Astrocyte (in vitro differentiated cells and primary cell): ENCODE measurements around the gene ARMH4.

ENCODE experiments used
- CTCF ChIP-seq: IDR thresholded peaks from 2 replicates; pipeline ENCODE4 v1.5.1; 2011; ENCODE audit warnings: low read depth, mild to moderate bottlenecking, inconsistent platforms, low read length, moderate library complexity; ENCODE audit not compliant: insufficient read depth
- EZH2 ChIP-seq: IDR thresholded peaks from 2 replicates; pipeline ENCODE4 v1.6.1; 2012; ENCODE audit warnings: mild to moderate bottlenecking, low read length, inconsistent platforms; ENCODE audit not compliant: insufficient read depth

GRCh38 chr14:58091883-58092630 lies 60.0 kb downstream of the ARMH4 start:
- TF ChIP-seq CTCF (no peak), EZH2 (no peak)
